AG09319 (cell line): ENCODE measurements around the gene GPR21.
A peak's percentile ranks its signal among the peaks of the same experiment; 100 is the strongest.

Experiments
- DNase-seq: peaks from one replicate; pipeline ENCODE4 v3.0.0-alpha.2; 2010; ENCODE audit warnings: low read depth; ENCODE audit errors: extremely low read depth
- CTCF ChIP-seq: IDR thresholded peaks from 2 replicates; pipeline ENCODE4 v1.5.1; 2011; ENCODE audit warnings: low read depth, mild to moderate bottlenecking, inconsistent platforms, low read length, moderate library complexity

GPR21 gene

DNA sequence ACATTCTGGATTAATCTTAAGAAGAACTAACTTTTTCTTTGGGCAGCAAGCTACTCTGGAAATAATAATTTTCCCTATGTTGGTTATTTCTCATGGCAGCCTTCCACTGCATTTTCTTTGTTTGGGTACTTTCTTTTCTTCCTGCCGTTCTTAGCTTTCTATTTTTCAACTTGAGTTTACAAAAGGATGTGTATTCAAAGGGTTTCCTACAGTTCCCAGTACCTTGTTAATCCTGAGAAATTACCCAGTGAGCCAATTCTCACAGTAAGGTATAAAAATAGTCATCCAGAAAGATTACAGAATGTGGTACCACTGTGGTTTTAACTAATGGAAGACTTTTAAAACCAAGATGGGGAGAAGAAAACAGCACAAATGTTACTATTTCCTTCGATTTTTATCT lies 20.2 kb downstream of the GPR21 start:
- TF ChIP-seq CTCF, result no peak
- no peak for DNase-seq

GRCh38 chr9:123058834-123059233 lies 25.4 kb downstream of the GPR21 start:
- no peak for DNase-seq
- TF ChIP-seq CTCF, result no peak

GRCh38 chr9:123059472-123060220 lies 26.2 kb downstream of the GPR21 start:
- DNase-seq, result no peak
- TF ChIP-seq CTCF, result no peak

- no peak for DNase-seq
- TF ChIP-seq CTCF, result no peak
Observed at GRCh38 chr9:123061216-123061615, 27.7 kb downstream of the GPR21 start.

- no peak for TF ChIP-seq CTCF
Observed at GRCh38 chr9:123062351-123063176, 29.1 kb downstream of the GPR21 start.

GRCh38 chr9:123063177-123063598 lies 29.7 kb downstream of the GPR21 start:
- no peak for TF ChIP-seq CTCF
- DNase-seq, result peak; percentile 56

More at GRCh38 chr9:123062351-123063176, 29.1 kb downstream of the GPR21 start:
- DNase-seq, result no peak

- no peak for DNase-seq
- no peak for TF ChIP-seq CTCF
Observed at GRCh38 chr9:123063896-123064295, 30.4 kb downstream of the GPR21 start.
